NCI-H1048 (cell line): Measurements from ENCODE around the gene LHX3.
"Not testable (repeated sequence)": the region's sequence is repeated elsewhere in the genome, so short reads cannot be mapped to it uniquely, and the experiment has no call there.

Experiments used
- DNase-seq: peaks from one replicate; lab custom pipeline; 2025; lab: John Stamatoyannopoulos, UW

LHX3 gene

DNA sequence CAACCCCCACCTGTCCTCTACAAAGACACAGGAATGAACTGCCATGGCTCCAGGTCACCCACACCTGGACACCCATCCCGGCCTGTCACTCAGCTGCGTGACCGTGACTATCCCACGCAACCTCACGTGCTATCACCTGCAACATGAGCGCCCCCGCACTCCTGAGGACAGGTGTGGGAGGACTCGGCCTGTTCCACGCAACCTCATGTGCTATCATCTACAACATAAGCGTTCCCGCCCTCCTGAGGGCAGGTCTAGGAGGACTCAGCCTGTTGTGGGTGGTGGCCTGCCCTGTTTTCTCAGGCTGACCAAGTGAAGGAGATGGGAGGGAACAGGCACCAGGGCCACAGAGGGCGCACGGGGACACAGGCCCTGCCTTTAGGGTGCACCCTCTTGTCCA, 36.6 kb upstream of the LHX3 start:
- no peak for DNase-seq

- no peak for DNase-seq
Measured at GRCh38 chr9:136240941-136241340, 36.0 kb upstream of the LHX3 start.

- no peak for DNase-seq
Measured at GRCh38 chr9:136239983-136240330, 35.0 kb upstream of the LHX3 start.

DNA sequence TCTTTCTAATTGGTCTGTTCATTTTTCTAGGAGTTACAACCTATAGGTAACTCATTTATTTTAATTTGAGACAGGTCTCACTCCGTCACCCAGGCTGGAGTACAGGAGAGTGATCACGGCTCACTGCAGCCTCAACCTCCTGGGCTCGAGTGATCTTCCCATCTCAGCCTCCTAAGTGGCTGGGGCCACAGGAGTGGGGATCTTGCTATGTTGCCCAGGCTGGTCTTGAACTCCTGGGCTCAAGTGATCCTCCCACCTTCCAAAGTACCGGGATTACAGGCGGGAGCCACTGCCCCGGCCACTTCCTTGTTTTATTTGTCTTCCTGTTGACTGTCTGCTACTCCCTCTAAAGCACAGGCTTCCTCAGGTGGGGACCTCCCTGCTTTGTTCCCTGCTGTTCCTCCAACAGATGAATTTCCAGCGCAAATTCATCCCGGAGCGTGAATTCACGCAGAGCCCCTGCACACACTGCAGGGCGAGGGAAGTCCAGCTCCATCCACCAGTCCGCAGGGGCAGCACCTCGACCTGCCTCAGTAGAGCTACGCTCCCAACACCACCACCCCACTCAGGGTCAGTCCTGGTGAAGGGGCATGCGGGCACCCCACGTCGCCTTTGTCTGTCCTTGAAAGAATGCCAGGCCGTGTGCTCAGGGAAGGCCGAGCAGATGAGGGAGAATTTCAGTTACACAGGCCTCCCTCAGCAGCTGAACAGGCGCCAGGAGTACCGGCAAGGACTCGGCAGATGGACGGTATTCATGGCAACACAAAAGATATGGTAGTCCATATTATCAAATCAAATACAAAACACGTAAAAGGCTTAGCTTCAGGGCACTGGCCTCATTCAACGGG, 34.4 kb upstream of the LHX3 start:
- no peak for DNase-seq

DNA sequence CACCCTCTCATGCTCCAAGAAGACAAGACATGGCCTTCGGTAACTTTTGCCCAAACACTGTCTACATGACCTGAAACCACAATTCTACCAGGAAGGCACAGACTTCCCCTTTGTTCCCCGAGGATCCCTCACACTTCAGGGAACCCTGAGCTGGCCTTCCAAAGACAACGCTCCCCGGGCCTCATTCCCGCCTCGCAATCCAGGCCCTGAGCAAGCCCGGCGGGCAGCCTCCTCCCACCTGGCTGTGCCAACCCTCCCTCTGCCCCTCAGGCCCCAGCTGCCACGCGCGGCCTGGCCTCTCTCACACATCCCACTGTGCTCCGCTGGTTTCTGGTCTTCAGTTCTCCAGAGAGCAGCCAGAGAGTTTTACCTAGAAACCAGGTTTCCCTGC, 33.4 kb upstream of the LHX3 start:
- DNase-seq = no peak

GRCh38 chr9:136237486-136238341, 32.8 kb upstream of the LHX3 start:
- no peak for DNase-seq

DNA sequence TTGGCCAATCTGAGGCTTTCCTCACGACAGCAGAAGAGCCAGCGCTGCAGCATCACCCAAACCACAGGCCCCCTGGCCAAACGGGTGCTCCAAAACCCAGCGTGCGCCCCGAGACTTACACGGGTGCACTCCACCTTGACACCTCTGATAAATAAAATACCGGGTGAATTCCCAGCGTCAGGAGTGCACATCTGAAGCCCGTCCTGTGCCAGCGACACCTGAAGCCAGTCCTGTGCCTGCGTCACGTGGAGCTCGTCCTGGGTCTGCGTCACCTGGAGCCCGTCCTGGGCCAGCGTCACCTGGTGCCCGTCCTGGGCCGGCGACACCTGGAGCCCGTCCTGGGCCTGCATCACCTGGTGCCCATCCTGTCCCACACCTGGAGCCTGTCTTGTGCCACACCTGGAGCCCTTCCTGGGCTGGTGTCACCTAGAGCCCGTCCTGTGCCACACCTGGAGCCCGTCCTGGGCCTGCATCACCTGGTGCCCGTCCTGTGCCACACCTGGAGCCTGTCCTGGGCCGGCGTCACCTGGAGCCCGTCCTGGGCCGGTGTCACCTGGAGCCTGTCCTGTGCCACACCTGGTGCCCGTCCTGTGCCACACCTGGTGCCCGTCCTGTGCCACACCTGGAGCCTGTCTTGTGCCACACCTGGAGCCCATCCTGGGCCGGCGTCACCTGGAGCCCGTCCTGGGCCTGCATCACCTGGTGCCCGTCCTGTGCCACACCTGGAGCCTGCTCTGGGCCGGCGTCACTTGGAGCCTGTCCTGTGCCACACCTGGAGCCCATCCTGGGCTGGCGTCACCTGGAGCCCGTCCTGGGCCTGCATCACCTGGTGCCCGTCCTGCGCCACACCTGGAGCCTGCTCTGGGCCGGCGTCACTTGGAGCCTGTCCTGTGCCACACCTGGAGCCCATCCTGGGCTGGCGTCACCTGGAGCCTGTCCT, 31.8 kb upstream of the LHX3 start:
- DNase-seq = not testable (repeated sequence)

- no peak for DNase-seq
Measured at GRCh38 chr9:136235709-136236455, 31.0 kb upstream of the LHX3 start.

- no peak for DNase-seq
Measured at GRCh38 chr9:136235171-136235570, 30.2 kb upstream of the LHX3 start.

GRCh38 chr9:136234597-136234996, 29.7 kb upstream of the LHX3 start:
- DNase-seq = no peak

DNA sequence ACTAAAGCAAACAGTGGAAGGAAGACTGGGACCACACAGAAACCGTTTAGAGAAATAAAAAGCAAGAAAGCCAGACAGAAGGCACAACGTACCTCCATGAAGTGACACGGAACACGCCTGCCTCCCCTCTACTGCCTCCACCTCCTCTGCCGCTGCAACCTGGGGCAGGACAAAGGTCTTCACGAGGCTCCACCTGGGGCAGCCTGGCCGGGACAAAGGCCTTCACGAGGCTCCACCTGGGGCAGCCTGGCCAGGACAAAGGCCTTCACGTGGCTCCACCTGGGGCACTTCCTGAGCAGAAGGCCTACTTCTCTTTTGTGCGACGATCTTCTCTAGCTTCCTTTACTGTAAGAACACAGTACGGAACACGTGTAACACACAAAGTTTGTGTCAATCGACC, 28.9 kb upstream of the LHX3 start:
- DNase-seq = no peak

DNA sequence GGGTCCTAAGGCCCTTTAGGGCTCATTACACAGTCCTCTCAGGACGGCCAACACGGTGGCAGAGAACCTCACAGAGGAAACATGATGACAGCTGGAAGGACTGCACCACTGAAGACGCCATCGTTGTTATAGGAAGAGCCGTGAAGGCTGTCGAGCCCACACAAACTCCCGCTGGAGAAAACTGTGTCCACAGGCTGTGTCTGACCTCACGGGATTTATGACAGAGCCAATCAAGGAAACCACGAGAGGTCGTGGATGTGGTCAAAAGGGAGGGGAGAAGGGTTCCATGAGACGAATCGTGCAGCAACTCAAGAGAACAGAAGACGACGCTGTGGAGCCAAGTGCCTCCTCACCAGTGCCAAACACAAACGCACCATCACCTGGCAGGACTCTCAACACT, 28.5 kb upstream of the LHX3 start:
- DNase-seq = no peak

DNA sequence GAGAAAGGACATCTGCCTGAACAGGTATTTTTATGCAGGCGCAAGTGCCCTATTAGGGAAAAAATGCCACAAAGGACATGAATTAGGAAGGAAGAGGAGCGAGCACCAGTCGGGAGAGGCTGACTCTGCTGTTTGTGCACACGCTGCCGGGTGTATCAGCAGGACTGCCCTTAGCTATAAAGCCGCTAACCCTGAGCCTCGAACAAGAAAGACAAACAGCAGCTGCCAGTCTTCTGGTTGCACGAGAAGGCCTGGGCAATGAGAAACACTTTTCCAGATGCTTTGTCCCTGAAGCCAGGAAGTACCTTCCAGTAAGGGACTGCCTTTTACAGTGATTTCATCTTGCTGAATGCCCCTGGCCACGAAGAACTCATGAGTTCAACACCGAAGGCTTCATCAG, 28.0 kb upstream of the LHX3 start:
- DNase-seq = no peak

DNA sequence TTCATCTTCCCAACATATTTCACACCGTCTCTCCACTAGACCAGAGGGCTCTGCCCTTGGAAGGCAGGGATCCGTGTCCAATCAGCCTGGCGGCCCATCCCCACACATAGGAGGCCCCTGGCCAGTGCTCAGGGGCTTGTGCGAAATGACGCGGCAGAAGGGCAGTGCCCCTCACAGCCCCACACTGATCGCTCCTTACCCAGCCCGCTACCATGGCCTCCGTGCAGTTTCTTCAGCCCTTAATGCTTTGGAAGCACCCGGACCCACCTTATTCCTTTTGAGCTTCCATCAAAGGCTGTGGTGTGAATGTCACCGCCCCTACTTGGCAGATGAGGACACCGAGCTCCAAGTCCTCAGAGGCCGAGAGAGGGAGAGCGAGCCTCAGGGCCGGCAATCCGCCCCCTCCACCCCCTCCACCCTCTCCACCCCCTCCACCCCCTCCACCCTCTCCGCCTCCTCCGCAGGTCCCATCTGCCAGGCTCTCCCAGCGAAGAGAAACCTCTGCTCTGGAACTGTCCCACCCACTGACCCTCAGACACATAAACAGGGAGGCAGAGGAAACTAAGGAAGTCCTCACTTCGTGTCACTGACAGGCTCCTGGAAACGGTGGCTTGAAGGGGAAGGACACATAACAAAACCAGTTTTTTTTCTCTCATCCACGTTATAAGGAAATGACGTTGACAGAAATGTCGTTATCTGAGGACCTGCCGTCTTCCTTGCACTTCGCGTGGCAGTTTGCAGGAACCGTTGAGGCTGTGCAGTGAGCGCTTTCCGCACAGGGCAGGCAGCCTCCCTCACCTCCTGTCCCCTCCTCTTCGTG, 26.8 kb upstream of the LHX3 start:
- no peak for DNase-seq

- DNase-seq = no peak
Measured at GRCh38 chr9:136230773-136231172, 25.8 kb upstream of the LHX3 start.

- DNase-seq = no peak
Measured at GRCh38 chr9:136230365-136230764, 25.4 kb upstream of the LHX3 start.

DNA sequence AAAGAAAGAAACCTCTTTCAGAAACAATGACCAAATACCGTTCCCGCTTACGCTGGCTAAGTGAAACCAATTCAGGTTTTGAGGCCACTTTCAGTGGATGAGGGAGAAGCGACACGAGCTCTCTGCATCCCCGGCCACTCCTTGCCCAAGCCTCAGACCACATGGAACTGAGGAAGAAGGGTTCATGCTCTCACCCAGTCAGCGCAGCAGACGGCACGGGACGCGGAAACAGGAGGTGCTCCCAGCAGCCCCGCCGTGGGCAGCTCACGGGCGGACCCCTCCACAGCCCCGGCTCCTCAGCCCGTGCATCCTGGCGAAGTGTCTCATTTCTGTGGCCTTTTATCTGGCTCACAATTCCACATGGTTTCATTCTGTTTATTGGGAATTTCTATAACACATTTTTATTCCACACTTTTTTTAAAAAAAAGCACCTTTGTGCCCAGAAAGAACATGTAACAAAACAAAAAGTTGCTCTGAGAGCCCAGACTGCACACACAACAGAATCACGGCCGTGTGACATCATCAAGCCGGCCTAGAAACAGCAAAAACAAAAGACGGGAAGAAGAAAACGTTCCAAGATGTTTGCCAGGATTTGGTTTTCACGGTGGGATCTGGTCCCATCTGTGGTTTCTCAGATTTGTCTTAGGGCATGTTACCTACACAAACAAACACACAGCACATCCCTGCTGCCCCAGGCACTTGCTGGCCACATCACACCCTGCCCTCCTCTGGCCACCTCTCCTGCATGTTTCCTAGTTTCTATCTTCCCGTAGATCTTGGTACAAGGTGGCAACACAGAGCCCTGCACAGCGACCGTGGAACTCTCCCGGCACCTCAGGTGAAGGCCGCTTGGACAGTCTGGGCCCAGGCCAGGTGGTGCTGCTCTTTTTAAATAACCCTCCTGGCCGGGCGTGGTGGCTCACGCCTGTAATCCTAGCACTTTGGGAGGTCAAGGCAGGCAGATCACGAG, 24.5 kb upstream of the LHX3 start:
- DNase-seq = no peak

GRCh38 chr9:136228107-136228875, 23.4 kb upstream of the LHX3 start:
- DNase-seq = no peak
